Calu3 (cell line): Measurements from ENCODE around the gene UVRAG. TPM values are rescaled to one million over a fixed set of nuclear protein-coding genes. Genes with fewer than 3 reads are reported as not detected.
"Not testable (repeated sequence)": the region's sequence is repeated elsewhere in the genome, so short reads cannot be mapped to it uniquely, and the experiment has no call there.

Experiments used
- BruUV-seq: library from RNA; stranded (reverse); fragments of 400-500 nt; replicated peaks from 2 replicates; lab custom pipeline; 2021; lab: Mats Ljungman, UMichigan
- CTCF ChIA-PET: fragments of 300-600 bp; sonication (Branson Sonifier 250); formaldehyde crosslinking; loops from one replicate; lab custom pipeline; 2022; ENCODE audit warnings: antibody characterized with exemption; lab: Charles Lee
- DNase-seq: peaks from one replicate; pipeline ENCODE4 v3.0.0; 2022
- H3K27ac Mint-ChIP-seq: one replicate; pipeline ENCODE4 v1.8.0; 2022; ENCODE audit warnings: mixed read lengths; ENCODE audit not compliant: unreplicated experiment
- H3K27me3 Mint-ChIP-seq: one replicate; pipeline ENCODE4 v1.8.0; 2022; ENCODE audit warnings: mixed read lengths; ENCODE audit not compliant: unreplicated experiment
- H3K36me3 Mint-ChIP-seq: one replicate; pipeline ENCODE4 v1.8.0; 2022; ENCODE audit warnings: mild to moderate bottlenecking, moderate library complexity, mixed read lengths; ENCODE audit not compliant: insufficient read depth, unreplicated experiment
- H3K4me1 Mint-ChIP-seq: one replicate; pipeline ENCODE4 v1.8.0; 2022; ENCODE audit warnings: mild to moderate bottlenecking, low read depth, mixed read lengths; ENCODE audit not compliant: unreplicated experiment
- H3K4me3 Mint-ChIP-seq: one replicate; pipeline ENCODE4 v1.8.0; 2022; ENCODE audit warnings: mild to moderate bottlenecking, low read depth, moderate library complexity, mixed read lengths; ENCODE audit not compliant: unreplicated experiment
- H3K9me3 Mint-ChIP-seq: one replicate; pipeline ENCODE4 v1.8.0; 2022; ENCODE audit warnings: low read depth, mixed read lengths; ENCODE audit not compliant: unreplicated experiment
- CTCF ChIP-seq: fragments of 200-600 bp; IDR thresholded peaks from one replicate; pipeline ENCODE4 v1.8.0; 2022; ENCODE audit warnings: antibody characterized with exemption; ENCODE audit not compliant: unreplicated experiment
- intact Hi-C: fragments of 100-400 bp; cut with micrococcal nuclease; formaldehyde crosslinking; loops from one replicate; pipeline ENCODE4 v1.10.0; 2022; ENCODE audit not compliant: unreplicated experiment
- total RNA-seq: library from RNA; stranded (reverse); gene quantifications from 2 replicates; pipeline ENCODE4 v1.2.3, GENCODE V29; 2022

The UVRAG gene
- total RNA-seq, 1 experiment from 2014 or later, result 18.5 TPM

GRCh38 chr11:76071090-76071489 lies 256.1 kb downstream of the UVRAG start:
- Mint-ChIP-seq H3K27me3 (no peaks in the 10 kb centered on the region), H3K36me3 (no peaks in the 10 kb centered on the region), H3K4me1 (peaks cover 4% of the 10 kb centered on the region), H3K4me3 (no peak overlapping the region), H3K9me3 (no peaks in the 10 kb centered on the region), H3K27ac (no peak overlapping the region)
- no peak for TF ChIP-seq CTCF
- BruUV-seq, result no TSS peak
- intact Hi-C loops, result no loop called here
- no peak for DNase-seq
- CTCF ChIA-PET, result interaction anchor here (0.7 kb wide), 1 partner anchor 361 kb away, joined by 4 read pairs; no protein-coding TSS in a partner anchor

GRCh38 chr11:76073724-76074123 lies 258.7 kb downstream of the UVRAG start:
- no peak for TF ChIP-seq CTCF
- H3K9me3 Mint-ChIP-seq, result no peaks in the 10 kb centered on the region
- H3K36me3 Mint-ChIP-seq, result no peaks in the 10 kb centered on the region
- BruUV-seq, result no TSS peak
- H3K27me3 Mint-ChIP-seq, result no peaks in the 10 kb centered on the region
- DNase-seq, result no peak
- CTCF ChIA-PET, result interaction anchor here (0.6 kb wide), 1 partner anchor 334 kb away, joined by 7 read pairs; no protein-coding TSS in a partner anchor
- H3K4me3 Mint-ChIP-seq, result no peak overlapping the region
- intact Hi-C loops, result no loop called here
- peaks cover 8% of the 10 kb centered on the region for H3K4me1 Mint-ChIP-seq
- no peak overlapping the region for H3K27ac Mint-ChIP-seq

GRCh38 chr11:76074148-76075095 lies 259.4 kb downstream of the UVRAG start:
- Mint-ChIP-seq H3K27me3 (no peaks in the 10 kb centered on the region), H3K9me3 (no peaks in the 10 kb centered on the region), H3K27ac (no peak overlapping the region), H3K4me1 (peaks cover 8% of the 10 kb centered on the region), H3K36me3 (no peaks in the 10 kb centered on the region), H3K4me3 (no peak overlapping the region)
- CTCF ChIA-PET, result interaction anchor here (0.6 to 1.2 kb wide), 3 partner anchors 9 to 178 kb away, joined by 3 to 4 read pairs (median 4); no protein-coding TSS in a partner anchor
- intact Hi-C loops, result loop anchor here (5.0 kb wide), 1 partner anchor 42 kb away; no protein-coding TSS in a partner anchor
- no peak for DNase-seq
- BruUV-seq, result no TSS peak
- TF ChIP-seq CTCF, result no peak

- Mint-ChIP-seq H3K9me3 (no peaks in the 10 kb centered on the region), H3K27ac (no peak overlapping the region), H3K4me3 (no peak overlapping the region), H3K36me3 (no peaks in the 10 kb centered on the region), H3K27me3 (no peaks in the 10 kb centered on the region), H3K4me1 (peaks cover 8% of the 10 kb centered on the region)
- no TSS peak for BruUV-seq
- intact Hi-C loops, result loop anchor here (5.0 kb wide), 1 partner anchor 43 kb away; no protein-coding TSS in a partner anchor
- no peak for TF ChIP-seq CTCF
- CTCF ChIA-PET, result no interaction called here
- DNase-seq, result no peak
Measured at GRCh38 chr11:76075716-76076115, 260.7 kb downstream of the UVRAG start.

GRCh38 chr11:76076253-76076652 lies 261.2 kb downstream of the UVRAG start:
- H3K4me1 Mint-ChIP-seq, H3K4me3 Mint-ChIP-seq, CTCF ChIA-PET, DNase-seq, H3K36me3 Mint-ChIP-seq, H3K9me3 Mint-ChIP-seq, BruUV-seq, H3K27ac Mint-ChIP-seq, H3K27me3 Mint-ChIP-seq: not testable (repeated sequence)
- intact Hi-C loops, result loop anchor here (5.0 kb wide), 1 partner anchor 44 kb away; no protein-coding TSS in a partner anchor
